Stimulated activated CD4-positive, alpha-beta T cell treated with anti-CD3 and anti-CD28 coated beads, Interleukin-4, amount 100 ng/mL, for 48 hours (primary cell): ENCODE data around the gene GH1.
"Not testable (repeated sequence)": the region's sequence is repeated elsewhere in the genome, so short reads cannot be mapped to it uniquely, and the experiment has no call there.

Experiments used
- DNase-seq, 2 donors: peaks; one replicate each; pipeline ENCODE4 v3.0.0-alpha.2; 2020; ENCODE audit warnings: low read depth in 2 of 2

The GH1 gene

DNA sequence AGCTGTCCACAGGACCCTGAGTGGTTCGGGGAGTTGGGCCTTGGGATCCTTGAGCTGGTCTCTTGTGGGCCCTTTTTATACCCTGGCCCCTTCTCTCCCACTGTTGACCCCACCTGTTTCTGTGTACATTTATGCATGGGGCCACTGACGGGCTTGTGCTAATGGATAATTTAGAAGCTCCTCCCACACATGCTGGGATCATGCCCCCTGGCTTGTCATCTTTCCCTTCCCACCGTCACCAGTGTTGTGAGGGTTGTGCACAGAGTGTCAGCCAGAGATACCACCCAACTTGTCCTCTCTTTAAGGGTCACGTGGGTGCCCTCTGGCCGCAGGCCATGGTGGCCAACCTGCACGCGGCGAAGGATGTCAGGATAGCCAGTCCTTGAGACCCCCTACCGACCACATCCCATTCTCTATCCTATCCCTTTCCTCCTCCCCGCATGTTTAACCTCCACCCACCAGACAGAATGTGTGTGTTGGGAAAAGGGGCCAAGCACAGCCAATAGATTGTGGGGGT lies at the start of gene GH1:
Gene GH1, minus strand, starts transcription at position 51 of the 517 bp plus-strand sequence. CDS start 63 bp downstream, outside the sequence.
- not testable (repeated sequence) for DNase-seq

DNA sequence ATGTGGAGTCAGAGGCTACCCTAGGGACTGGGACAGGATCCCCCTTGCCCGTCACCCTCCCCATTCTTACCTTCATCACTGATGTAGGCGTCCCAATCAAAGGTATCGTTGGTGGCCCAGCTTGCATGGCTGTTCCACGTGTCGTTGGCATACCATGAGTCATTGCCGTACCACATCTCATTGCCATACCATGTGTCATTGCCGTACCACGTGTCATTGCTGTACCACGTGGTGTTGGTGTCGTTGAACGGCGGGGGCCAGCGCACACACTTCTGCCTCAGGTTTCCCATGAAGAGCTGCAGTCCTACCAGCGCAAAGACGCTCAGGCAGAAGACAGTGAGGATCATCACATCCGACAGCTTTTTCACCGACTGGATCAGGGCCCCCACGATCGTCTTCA lies 49.3 kb upstream of the GH1 start:
- no peak for DNase-seq

DNA sequence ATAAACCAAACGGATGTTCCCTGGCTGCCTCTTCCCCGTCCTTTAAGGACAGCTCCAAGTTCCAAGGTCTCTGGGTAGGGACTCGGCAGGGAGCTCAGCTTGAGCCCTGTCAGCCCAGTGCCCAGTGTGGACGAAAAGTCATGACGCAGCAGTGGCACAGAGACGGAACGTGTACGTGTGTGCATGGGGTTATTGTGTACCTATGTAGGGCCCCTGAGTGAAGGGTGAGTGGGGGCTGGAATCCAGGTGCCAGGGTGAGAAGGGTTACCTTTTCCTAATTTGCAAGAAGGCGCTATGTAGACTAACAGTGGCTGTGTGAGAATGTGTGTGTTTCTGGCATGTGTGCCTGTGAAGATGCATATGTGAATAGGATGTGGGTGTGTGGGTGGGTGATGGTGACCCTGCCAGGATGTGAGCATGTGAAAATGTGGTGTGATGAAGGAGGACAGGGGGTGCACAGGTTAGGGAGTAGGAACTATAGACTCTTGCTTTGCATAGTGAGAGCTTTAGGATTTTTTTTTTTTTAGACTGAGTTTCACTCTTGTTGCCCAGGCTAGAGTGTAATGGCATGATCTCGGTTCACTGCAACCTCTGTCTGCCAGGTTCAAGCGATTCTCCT lies 48.1 kb upstream of the GH1 start:
- no peak for DNase-seq

DNA sequence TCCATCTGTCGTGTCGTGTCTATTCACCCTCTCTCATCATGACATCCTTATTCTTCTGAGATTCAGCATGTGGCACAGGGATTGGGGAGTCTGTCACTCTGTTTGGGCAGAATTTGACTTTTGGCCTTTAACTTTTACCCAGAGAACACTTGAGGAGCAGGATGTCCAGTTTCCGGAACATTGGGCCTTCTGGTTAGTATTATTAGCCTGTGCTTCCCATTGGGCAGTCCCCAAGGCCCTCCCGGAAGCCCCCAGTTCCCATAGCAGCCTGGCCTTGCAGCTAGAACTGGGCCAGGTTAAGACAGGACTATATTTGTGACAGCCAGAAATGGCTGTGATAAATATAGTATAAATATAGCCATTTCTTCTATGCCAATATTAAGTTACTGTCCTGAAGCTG lies 44.5 kb upstream of the GH1 start:
- DNase-seq = no peak

DNA sequence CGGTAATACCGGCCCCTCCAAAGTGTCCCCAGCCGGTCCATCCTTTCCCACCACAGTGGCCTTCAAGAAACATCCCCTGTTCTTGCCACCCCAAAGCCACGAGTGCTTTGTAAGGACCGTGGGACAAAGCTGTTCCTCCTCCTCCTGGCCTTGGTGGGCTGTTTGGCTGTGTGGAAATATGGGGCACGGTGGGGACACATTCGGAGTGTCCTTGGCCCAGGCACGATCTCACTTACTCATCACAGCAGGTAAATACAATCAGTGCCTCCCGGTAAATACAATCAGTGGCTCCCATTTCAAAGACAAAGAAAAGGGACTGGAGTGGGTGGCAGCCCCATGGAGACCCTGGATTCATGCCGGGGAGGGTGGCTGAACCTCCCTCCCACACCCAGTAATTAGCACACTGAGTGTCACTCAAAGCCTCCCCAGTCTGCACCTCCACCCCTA lies 43.7 kb upstream of the GH1 start:
- DNase-seq = no peak

DNA sequence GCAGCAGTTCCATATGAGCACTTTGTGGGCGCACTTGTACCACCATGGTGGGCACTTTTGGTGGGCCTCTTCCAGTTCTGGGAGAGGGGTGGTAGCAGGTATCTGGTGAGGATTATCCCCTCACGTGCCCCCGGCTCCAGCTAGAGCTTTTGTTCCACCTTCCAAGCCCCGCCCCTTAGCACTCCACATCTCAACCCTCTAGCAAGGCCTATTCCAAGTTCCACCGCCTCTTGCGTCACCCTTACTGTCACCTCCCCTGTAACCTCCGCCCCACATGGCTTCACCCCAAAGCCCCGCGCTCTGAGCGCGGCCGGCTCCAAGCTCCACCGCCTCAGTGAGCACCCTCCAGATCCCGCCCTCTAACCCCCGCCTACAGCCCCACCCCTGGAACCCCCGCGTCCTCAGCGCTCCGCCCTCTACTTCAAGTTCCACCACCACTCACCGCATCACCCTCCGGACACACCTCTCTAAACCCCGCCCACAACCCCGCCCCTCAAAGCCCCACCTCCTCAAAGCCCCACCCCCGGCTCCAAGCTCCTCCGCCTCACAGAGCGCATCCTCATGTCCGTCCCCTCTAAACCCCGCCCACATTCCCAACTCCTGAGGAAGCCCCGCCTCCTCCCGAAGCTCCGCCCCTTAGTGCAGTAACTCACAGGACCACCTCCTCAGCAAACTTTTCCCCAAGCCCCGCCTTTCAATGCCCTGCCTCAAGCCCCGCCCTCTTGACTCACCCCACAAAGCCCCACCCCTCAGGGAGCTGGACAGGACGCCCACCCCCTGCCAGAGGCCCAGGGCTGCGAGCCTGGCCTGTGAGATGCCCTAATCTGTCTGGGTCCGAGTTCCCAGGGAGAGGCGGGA lies 42.9 kb upstream of the GH1 start:
- peak in 1 of 2 donors; percentile 55 for DNase-seq

DNA sequence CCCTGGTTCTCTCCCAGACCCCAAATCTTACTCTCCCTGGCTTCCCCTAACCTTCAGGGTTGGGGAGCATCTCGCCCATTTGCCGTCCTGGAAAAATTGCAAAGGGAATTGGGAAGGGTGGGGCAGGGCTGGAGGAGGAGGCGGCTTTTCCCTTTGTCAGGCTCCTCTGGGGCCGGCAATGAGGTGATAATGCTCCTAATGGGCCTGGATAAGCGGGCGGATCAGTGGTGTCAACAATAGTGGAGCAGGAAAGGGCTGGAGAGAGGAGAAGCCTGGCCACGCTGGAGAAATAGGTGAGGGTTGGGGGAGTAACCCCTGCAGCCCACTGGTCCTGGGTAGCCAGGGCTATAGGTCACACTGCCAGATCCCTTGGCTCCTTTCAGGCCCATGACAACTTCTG lies 41.8 kb upstream of the GH1 start:
- DNase-seq = no peak

DNA sequence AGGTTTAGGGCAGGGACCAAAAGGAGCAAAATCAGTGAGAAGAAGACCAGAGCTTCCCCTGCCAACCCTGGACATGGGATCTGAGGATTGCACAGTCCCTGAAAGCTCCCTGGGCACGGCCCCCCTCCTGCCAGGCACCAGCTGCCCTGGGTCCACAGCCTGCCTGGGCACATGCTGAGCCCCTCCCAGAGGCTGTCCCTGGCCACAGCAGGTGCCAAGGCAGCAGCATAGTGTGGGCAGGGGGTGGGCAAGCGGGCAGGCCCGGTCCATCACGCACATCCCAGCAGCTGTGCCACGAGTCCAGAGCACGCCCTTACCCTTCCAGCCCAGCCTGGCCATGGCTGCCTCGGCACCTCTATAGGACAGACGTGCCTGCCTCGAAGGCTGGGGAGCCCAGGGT lies 41.4 kb upstream of the GH1 start:
- no peak for DNase-seq

DNA sequence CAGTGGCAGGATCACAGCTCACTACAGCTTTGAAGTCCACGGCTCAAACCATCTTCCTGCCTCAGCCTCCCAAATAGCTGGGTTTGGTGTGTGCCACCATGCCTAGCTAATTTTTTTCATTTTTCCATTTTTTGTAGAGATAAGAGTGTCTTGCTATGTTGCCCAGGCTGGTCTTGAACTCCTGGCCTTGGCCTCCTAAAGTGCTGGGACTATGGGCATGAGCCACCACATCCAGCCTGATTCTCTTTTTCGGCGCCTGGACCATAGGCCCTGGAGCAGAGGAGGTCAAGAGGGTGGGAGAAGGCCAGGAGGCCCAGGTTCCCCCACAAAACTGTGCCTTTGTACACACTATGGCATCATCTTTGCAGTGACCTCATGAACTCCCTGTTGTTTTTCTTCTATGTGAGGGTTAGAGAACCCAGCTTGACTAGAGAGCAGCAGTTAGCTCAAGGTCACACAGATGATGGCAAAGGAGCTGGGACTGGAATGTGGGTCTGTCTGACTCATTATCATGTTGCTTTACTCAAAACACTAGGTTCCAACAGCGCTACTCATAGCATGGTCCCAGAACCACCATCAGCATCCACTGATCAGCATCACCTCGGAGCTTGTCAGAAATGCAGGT lies 37.8 kb upstream of the GH1 start:
- DNase-seq = no peak

DNA sequence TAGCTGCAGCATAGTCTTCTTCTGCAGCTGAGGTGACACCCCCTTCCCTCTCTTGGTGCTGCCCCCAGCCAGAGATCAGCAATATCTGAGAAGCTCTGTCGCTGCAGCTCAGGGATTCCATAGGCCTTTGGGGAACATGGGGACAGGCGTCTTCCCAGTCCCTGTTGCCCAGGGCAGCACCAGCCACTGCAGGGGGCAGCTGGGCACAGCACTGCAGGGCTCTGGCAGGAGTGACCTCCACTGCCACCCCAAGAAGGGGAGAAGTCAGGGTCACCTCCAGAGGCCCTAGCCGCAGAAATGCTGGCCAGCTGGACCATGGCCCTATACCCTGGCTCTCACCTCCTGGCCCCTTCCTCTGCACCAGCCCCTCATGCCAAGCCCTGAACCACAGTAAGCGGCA lies 37.2 kb upstream of the GH1 start:
- no peak for DNase-seq

DNA sequence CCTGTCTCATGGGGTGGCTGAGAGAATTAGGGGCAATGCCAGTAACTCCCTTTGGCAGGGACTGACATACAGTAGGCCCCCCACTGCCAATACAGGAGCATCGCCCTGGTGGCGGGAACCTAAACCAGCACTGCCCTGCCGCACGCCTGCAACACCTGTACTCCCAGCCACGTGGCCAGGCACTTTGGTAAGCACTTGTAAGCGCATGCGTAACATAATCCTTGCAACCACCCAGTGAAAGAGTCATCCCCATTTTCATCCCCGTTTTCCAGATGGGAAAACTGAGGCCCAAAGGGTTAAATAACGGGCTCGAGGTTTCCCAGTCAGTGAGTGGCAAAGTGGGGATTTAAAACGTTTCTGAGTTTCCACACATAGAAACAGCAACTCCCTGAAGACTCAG lies 36.6 kb upstream of the GH1 start:
- DNase-seq = no peak

DNA sequence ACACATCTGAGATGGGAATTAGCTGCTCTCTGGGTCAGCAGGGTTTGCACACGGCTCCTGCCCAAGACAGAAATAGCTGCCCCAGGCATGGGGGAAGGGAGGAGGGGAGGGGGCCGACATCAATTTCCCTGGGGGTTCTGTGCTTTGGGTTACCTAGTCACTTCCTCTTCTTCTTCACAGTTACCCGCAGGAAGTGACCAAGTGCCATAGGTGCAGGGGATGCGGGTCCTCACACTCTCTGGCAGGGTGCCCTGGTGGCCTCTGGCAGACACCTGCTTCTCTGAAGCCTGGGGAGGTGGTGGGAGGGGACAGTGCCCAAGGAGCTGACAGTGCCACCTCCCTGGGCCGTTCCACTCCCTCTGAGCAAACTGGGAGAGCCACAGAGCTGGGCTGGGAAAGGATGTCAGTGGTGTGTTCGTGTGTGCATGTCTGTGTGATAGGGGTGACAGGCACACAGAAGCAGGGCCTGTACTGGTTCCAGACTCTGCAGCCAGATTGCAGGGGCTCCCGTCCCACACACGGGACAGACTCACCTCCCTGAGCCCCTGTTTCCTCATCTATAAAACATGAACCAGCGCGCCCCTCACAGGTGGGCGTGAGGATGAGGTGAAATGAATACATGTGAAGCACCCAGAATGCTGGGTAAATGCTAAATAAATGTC lies 35.9 kb upstream of the GH1 start:
- no peak for DNase-seq

DNA sequence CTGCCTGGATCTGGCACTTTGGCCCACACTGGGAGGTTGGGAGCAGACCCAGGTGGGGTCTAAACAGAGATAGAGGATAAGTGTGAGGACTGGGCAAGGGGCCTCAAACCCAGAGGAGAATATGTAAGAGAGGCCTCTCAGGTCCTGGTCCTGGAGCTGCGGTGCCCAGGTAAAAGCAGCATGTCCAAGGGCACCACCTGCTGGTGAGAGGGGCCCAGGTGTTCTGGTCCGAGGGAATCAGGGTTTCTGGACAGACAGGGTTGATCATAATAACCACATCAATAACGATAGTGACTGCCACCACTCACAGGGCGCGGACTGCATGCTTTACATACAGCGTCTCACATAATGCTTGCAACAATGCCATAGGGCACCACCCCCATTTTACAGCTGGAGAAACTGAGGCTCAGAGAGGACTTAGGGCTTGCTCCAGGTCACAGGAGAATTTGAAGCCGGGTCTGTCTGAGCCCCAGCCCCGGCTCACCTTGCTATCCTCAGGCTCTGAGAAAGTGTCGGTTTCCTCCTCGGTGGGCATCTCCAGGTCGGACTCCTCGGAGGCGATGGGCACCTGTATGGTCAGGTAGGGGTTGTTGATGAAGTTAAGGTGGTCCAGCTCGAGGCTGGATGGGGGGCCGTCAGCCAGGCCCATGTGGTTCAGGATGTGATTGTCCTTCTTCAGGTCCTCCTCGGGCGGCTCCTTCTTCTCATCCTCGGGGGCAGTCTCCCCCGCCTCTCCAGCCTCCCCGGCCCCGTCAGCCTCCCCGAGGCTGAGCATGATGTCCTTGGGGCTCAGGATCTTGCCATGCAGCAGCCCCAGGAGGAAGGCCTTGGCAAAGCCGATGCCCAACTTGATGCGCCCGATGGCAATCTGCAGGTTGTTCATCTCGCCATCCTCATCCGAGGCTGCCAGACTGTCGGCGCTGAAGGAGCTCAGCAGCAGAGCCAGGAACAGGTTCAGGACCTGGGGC lies 32.6 kb upstream of the GH1 start:
- no peak for DNase-seq

DNA sequence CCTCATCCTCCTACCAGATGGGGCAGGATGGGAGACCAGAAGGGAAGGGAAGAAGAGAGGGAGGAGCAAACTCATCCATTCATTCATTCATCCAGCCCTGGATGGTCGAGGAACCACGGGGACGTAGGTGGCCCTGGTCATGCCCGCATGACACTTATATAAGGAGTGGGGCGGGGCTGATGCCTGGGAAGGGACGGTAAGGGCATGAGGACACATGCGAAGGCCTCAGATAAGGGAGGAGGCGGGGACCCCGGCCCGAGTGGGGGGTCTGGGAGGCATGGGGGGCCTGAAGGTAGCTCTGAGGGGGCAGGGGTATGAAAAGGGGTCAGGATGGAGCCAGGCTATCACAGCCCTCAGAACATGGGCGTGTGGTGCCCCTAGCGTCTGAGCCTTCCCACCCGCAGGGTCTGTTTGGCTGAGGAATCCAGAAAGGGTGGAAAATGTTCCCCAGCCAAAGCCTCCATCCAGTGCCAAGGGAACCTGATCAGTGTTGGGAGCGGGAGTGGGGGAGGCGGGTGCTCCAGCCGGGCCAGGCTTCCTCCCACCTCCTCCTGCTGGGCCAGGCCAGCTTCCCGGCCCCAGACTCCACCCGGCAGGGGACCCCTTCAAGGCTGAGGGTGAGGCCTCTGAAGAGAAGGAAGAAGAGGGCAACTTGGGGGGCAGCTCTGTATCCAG lies 31.1 kb upstream of the GH1 start:
- DNase-seq = no peak

DNA sequence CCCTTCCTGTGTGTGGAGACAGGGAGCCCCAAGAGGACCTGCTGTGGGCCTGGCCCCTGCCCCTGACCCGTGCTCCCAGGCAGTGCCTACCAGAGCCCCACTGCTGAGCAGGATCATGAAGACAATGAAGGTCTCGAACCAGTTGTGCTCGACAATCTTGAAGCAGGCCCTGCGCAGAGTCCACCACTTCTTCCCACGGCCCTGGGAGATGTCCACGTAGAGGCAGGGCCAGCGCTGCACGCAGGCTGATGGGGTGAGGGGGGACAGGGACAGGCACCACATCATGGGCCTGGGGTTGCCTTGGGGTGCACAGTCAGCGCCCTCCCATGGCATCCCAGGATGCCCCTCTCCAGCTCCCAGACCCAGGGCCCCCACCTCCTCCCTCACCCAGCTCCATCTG lies 29.9 kb upstream of the GH1 start:
- DNase-seq = no peak

DNA sequence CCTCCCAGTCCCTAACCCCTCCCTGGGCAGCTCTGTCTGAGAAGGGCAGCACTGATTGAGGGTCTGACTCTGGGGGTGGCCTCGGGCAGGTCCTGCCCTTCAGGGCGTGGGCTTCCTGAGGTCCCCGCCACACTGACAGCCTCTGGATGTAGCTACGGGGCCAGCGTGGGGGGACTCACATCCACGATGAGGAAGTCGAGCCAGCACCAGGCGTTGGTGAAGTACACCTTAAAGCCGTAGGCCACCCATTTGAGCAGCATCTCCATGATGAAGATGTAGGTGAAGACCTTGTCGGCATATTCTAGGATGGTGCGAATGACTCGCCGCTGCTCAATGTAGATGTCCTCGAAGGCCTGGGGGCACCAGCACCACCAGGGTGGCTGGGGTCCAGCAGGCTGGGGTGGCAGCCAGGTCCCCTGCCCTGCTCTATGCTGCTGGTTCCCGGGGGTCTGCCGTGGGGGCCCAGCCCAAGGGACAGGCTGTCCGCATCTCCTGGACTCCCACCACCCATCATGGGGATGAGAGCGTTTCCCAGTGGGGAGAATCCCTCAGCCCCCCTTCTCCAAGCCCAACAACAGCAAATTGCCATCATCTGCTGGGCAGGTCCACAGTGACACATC lies 29.2 kb upstream of the GH1 start:
- no peak for DNase-seq

DNA sequence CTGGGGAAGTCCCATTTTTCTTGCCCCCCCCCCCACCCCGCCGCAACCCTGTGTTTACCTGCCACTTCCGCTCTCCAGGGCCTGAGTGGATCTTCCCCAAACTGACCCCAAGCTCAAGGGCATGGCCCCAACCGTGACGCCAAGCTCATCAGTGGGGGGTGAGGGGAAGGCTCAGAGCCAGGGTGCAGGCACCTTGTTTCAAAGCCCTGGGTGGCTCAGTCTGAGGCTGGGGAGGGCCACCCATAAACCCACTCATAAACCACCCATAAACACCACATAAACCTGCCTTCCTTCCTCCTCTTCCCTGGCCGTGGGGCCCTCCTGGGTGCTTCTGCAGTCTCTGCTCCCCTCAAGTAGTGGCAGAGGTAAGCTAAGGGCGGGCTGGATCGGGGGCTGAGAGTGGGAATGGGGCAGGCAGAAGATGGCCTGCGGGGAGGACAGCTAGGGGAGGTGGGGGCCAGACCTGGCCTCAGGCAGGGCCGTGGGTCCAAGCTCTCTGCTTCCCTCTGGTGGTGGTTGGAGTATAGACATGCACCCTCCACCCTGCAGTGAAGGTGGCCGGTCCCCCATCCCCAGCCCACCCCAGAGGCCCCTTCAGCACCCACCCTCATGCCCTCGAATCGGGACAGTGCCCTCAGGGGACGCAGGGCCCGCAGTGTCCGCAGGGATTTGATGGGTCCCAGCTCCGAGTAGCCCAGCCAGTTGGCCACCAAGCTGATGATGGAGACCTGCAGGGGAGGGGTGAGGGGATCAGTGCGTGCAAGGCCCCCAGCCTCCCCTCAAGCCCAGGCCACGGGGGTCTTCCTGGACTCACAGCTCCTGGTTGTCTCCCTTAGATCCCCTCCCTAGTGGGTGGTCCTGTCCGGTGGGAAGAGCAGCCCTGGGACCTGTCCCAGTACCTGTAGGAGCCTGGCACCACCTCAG lies 28.1 kb upstream of the GH1 start:
- peak; percentile 58 to 60 for DNase-seq

DNA sequence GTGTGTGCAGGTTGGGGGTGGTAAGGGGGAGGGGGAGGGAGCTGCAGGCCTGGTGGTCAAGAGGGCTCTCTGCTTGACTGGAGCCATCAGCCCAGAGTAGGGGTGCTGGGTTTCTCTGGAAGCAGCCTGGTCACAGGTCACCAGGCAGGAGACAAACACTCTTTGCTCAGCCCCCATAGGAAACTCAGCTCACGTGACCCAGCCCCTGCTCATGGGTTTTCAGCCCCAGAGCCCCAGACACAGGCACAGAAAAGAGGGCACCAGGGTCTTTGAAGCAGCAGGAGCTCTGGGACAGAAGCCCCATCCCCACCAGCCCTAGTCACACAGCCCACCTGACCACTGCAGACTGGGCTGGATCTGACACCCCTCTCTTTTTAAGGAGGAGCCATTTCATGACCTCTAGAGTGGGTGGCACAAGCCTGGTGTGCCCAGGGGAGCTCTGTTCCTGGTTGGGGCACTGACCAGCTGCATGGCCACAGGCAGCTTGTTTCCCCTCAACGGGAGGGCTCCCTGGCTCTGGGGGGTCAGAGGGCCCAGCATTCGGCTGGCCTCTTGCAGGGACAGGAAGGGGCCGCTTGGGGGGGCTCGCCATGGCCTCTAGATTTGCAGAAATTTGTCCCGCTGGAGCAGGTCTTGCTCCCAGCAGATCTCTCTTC lies 27.3 kb upstream of the GH1 start:
- DNase-seq = no peak
